Endothelial cell of umbilical vein (primary cell): Measurements from ENCODE around the gene ANXA6.

Source experiments
- CTCF ChIP-seq, 2 donors: IDR thresholded peaks; 1 replicate in 1 of 2; 2 replicates in 1 of 2; pipeline ENCODE4 v1.5.1; 2011; ENCODE audit warnings: low read length in 2 of 2, mild to moderate bottlenecking in 2 of 2, moderate library complexity in 2 of 2, control low read depth in 1 of 2, inconsistent platforms in 1 of 2, low read depth in 1 of 2; ENCODE audit not compliant: insufficient read depth in 1 of 2; ENCODE audit errors: extremely low read depth in 1 of 2
- EZH2 ChIP-seq: IDR thresholded peaks from 2 replicates; pipeline ENCODE4 v1.6.1; 2012; ENCODE audit warnings: borderline replicate concordance, low read depth, mild to moderate bottlenecking, moderate library complexity, low read length, inconsistent platforms; ENCODE audit not compliant: severe bottlenecking
- FOS ChIP-seq: IDR thresholded peaks from 2 replicates; pipeline ENCODE4 v1.6.1; 2011; ENCODE audit warnings: mild to moderate bottlenecking, low read length, moderate library complexity, borderline replicate concordance; ENCODE audit not compliant: insufficient read depth
- GATA2 ChIP-seq: IDR thresholded peaks from 2 replicates; pipeline ENCODE4 v1.7.0; 2011; ENCODE audit warnings: low read depth, mild to moderate bottlenecking, moderate library complexity, mixed read lengths, low read length; ENCODE audit not compliant: insufficient read length, insufficient read depth
- JUN ChIP-seq: IDR thresholded peaks from 2 replicates; pipeline ENCODE4 v1.6.1; 2011; ENCODE audit warnings: borderline replicate concordance, low read depth; ENCODE audit not compliant: insufficient read length, insufficient read depth
- MAX ChIP-seq: IDR thresholded peaks from 2 replicates; pipeline ENCODE4 v1.6.1; 2011; ENCODE audit not compliant: insufficient read depth, insufficient read length
- MYC ChIP-seq: IDR thresholded peaks from one replicate; pipeline ENCODE4 v1.6.1; 2011; ENCODE audit warnings: mild to moderate bottlenecking, low read depth, low read length
- POLR2A ChIP-seq: IDR thresholded peaks from 2 replicates; pipeline ENCODE4 v1.6.1; 2012; ENCODE audit warnings: low read depth, mild to moderate bottlenecking, control low read depth, low read length
- POLR2AphosphoS5 ChIP-seq: IDR thresholded peaks from 2 replicates; pipeline ENCODE4 v1.6.1; 2012; ENCODE audit warnings: low read depth, mild to moderate bottlenecking, control low read depth, low read length, moderate library complexity; ENCODE audit not compliant: insufficient read depth

- TF ChIP-seq EZH2 (no peak), CTCF (IDR thresholded peaks at IDR 0.05; ENCODE audit: extremely low read depth in 1 of 2, insufficient read depth in 1 of 2, low read depth in 1 of 2, low read length in 2 of 2) (no peak), POLR2A (no peak), FOS (no peak), GATA2 (no peak), POLR2AphosphoS5 (no peak), MYC (no peak), MAX (no peak), JUN (no peak)
These were observed 21.4 kb upstream of the ANXA6 start for GRCh38 chr5:151178777-151179488.
